GM18907 (cell line): ENCODE data around the gene TNFAIP1.
A peak's percentile ranks its signal among the peaks of the same experiment; 100 is the strongest.
"Not testable (repeated sequence)": the region's sequence is repeated elsewhere in the genome, so short reads cannot be mapped to it uniquely, and the experiment has no call there.

Experiments used
- ATAC-seq: cut with Tn5 transposase; IDR thresholded peaks from one replicate; pipeline ENCODE4 v1.9.1; 2021; ENCODE audit warnings: mild to moderate bottlenecking, moderate library complexity; ENCODE audit not compliant: unreplicated experiment

The TNFAIP1 gene

GRCh38 chr17:28324267-28324745 lies 11.3 kb upstream of the TNFAIP1 start:
- no peak for ATAC-seq

- ATAC-seq: no peak
Measured at GRCh38 chr17:28324781-28325180, 10.8 kb upstream of the TNFAIP1 start.

GRCh38 chr17:28325211-28325610 lies 10.3 kb upstream of the TNFAIP1 start:
- ATAC-seq: no peak

- ATAC-seq: no peak
Measured at GRCh38 chr17:28326114-28326513, 9.4 kb upstream of the TNFAIP1 start.

GRCh38 chr17:28327031-28327607 lies 8.4 kb upstream of the TNFAIP1 start:
- ATAC-seq: peak; percentile 47

- no peak for ATAC-seq
Measured at GRCh38 chr17:28327709-28328108, 7.9 kb upstream of the TNFAIP1 start.

- ATAC-seq: no peak
Measured at GRCh38 chr17:28328325-28328724, 7.2 kb upstream of the TNFAIP1 start.

GRCh38 chr17:28330671-28331070 lies 4.9 kb upstream of the TNFAIP1 start:
- no peak for ATAC-seq

- no peak for ATAC-seq
Measured at GRCh38 chr17:28331891-28332420, 3.6 kb upstream of the TNFAIP1 start.

GRCh38 chr17:28333083-28333746 lies 2.3 kb upstream of the TNFAIP1 start:
- ATAC-seq: no peak

GRCh38 chr17:28334171-28334570 lies 1.4 kb upstream of the TNFAIP1 start:
- ATAC-seq: no peak

GRCh38 chr17:28334666-28335200 lies 828 bp upstream of the TNFAIP1 start:
- no peak for ATAC-seq

- ATAC-seq: peak; percentile 3
Measured at GRCh38 chr17:28335959-28336871, 654 bp downstream of the TNFAIP1 start.

GRCh38 chr17:28338056-28338768 lies 2.7 kb downstream of the TNFAIP1 start:
- ATAC-seq: no peak

- ATAC-seq: not testable (repeated sequence)
Measured at GRCh38 chr17:28338769-28339212, 3.2 kb downstream of the TNFAIP1 start.

GRCh38 chr17:28339431-28339830 lies 3.9 kb downstream of the TNFAIP1 start:
- no peak for ATAC-seq

- no peak for ATAC-seq
Measured at GRCh38 chr17:28340374-28340773, 4.8 kb downstream of the TNFAIP1 start.

- no peak for ATAC-seq
Measured at GRCh38 chr17:28341516-28341915, 6.0 kb downstream of the TNFAIP1 start.

- ATAC-seq: no peak
Measured at GRCh38 chr17:28342313-28342712, 6.8 kb downstream of the TNFAIP1 start.

- ATAC-seq: no peak
Measured at GRCh38 chr17:28343491-28343932, 8.0 kb downstream of the TNFAIP1 start.
